ENCODE data around the gene GTPBP10.

Gene GTPBP10

DNA sequence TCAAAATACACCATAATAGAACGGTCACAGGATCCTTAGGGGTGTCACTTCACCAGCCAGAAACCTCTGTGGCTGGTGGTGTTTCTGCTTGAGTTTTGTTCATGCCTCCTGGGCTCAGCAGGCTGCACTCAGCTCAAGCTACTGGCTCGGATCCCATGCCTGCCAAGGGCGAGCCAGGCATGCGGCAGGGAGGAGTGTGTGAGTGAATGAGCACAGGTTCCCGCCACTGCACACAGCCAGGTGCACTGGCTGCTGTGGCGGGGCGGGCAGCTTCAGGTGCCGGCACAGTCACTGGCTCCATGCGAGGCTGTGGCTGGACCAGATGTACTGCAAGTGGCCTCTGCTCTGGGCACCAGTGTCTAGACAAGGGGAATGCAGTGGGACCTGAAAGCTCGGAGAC is 86.2 kb downstream of the GTPBP10 start:
- no peak for DNase-seq (ENCODE audit: low read depth in 2 of 2)

DNA sequence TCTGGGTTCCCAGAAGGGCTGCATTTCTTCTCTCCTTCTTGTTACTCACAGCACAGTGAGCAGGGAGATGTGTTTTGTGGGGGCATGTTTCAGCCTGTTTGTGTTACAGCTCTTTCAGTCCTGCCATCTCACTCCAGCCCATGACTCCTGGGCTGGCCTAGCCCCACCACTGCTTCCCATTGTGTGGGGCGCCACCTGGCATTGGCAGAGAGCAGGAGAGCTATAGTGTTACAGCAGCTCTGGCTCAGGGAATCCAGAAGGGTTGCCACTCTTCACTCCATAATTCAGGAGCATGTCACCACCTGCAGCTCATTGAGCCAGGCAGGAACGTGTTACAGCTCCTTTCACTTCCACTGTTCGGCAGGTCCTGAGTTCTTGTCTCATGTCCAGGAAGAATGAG is 86.7 kb downstream of the GTPBP10 start:
- DNase-seq (ENCODE audit: low read depth in 2 of 2): no peak
